Naive thymus-derived CD4-positive, alpha-beta T cell (primary cell): ENCODE measurements around the gene POLR2E. TPM values are rescaled to one million over a fixed set of nuclear protein-coding genes. Genes with fewer than 3 reads are reported as not detected.

Experiments used
- ATAC-seq: fragments of 150-1000 bp; cut with Tn5 transposase; 2 replicates; pipeline ENCODE4 v1.10.0; 2021; ENCODE audit warnings: mild to moderate bottlenecking, moderate library complexity
- CTCF ChIA-PET: fragments of 350-600 bp; sonication (Branson Sonifier 250); formaldehyde crosslinking; loops from one replicate; lab custom pipeline; 2021; ENCODE audit warnings: antibody characterized with exemption; lab: Charles Lee
- POLR2A ChIA-PET: fragments of 350-600 bp; sonication (Branson Sonifier 250); formaldehyde crosslinking; loops from one replicate; lab custom pipeline; 2021; ENCODE audit warnings: antibody characterized with exemption, inconsistent platforms; lab: Charles Lee
- DNase-seq, 9 donors: peaks; one replicate each; pipeline versions ENCODE4 v3.0.0 to v3.0.0-alpha.2; 2020 to 2022; ENCODE audit warnings: mixed read lengths in 1 of 9
- H3K27ac ChIP-seq: one replicate; pipeline ENCODE4 v1.7.0; 2013; ENCODE audit warnings: mild to moderate bottlenecking, low read depth, low read length, moderate library complexity
- H3K27me3 ChIP-seq, 2 donors: one replicate each; pipeline ENCODE4 v1.7.0; 2013; ENCODE audit warnings: low read length in 2 of 2, mild to moderate bottlenecking in 2 of 2, moderate library complexity in 2 of 2; ENCODE audit not compliant: control insufficient read depth in 2 of 2, insufficient read depth in 2 of 2
- H3K36me3 ChIP-seq, 3 experiments: 1 replicate in 2 of 3; 2 replicates in 1 of 3; pipeline ENCODE4 v1.7.0; 2013; ENCODE audit warnings: low read length in 3 of 3, mild to moderate bottlenecking in 3 of 3, moderate library complexity in 1 of 3; ENCODE audit not compliant: insufficient read depth in 3 of 3, control insufficient read depth in 2 of 3
- H3K4me1 ChIP-seq, 2 donors: one replicate each; pipeline ENCODE4 v1.7.0; 2013; ENCODE audit warnings: low read length in 2 of 2, mild to moderate bottlenecking in 2 of 2, moderate library complexity in 1 of 2; ENCODE audit not compliant: control insufficient read depth in 2 of 2, insufficient read depth in 2 of 2
- H3K4me3 ChIP-seq: 2 replicates; pipeline ENCODE4 v1.7.0; 2013; ENCODE audit warnings: mild to moderate bottlenecking, low read length
- H3K9me3 ChIP-seq, 3 experiments: 1 replicate in 2 of 3; 2 replicates in 1 of 3; pipeline ENCODE4 v1.7.0; 2013; ENCODE audit warnings: low read length in 3 of 3; ENCODE audit not compliant: control insufficient read depth in 2 of 3
- H3K27ac Mint-ChIP-seq, 9 donors: one replicate each; pipeline ENCODE4 v1.8.0; 2020 to 2022; ENCODE audit warnings: mixed read lengths in 9 of 9, mild to moderate bottlenecking in 8 of 9, moderate library complexity in 5 of 9, inconsistent platforms in 2 of 9
- H3K27me3 Mint-ChIP-seq, 5 donors: one replicate each; pipeline ENCODE4 v1.8.0; 2021 to 2022; ENCODE audit warnings: mixed read lengths in 5 of 5, mild to moderate bottlenecking in 1 of 5
- H3K36me3 Mint-ChIP-seq, 5 donors: one replicate each; pipeline ENCODE4 v1.8.0; 2020 to 2022; ENCODE audit warnings: mixed read lengths in 5 of 5, mild to moderate bottlenecking in 3 of 5, inconsistent platforms in 1 of 5
- H3K4me1 Mint-ChIP-seq, 7 donors: one replicate each; pipeline ENCODE4 v1.8.0; 2020 to 2022; ENCODE audit warnings: mixed read lengths in 7 of 7, mild to moderate bottlenecking in 3 of 7, inconsistent platforms in 1 of 7
- H3K4me3 Mint-ChIP-seq, 10 donors: one replicate each; pipeline ENCODE4 v1.8.0; 2020 to 2022; ENCODE audit warnings: mild to moderate bottlenecking in 10 of 10, mixed read lengths in 10 of 10, moderate library complexity in 6 of 10, inconsistent platforms in 2 of 10
- H3K9me3 Mint-ChIP-seq, 11 donors: one replicate each; pipeline ENCODE4 v1.8.0; 2020 to 2022; ENCODE audit warnings: mixed read lengths in 11 of 11, mild to moderate bottlenecking in 4 of 11, inconsistent platforms in 1 of 11, moderate library complexity in 1 of 11
- intact Hi-C, 2 donors: fragments of 100-400 bp; cut with micrococcal nuclease; formaldehyde crosslinking; loops; one replicate each; pipeline ENCODE4 v1.15.1; 2023
- polyA plus RNA-seq, 2 donors: library from polyadenylated mRNA; unstranded; fragments of 300-500 nt; fragmentation: Illumina TruSeq; gene quantifications; one replicate each; pipeline ENCODE4 v1.2.3, GENCODE V29; 2021
- total RNA-seq, 6 experiments: library from RNA in 5 of 6; stranded (reverse) in 5 of 6; gene quantifications; 1 replicate in 5 of 6; 2 replicates in 1 of 6; pipeline ENCODE4 v1.2.3 and lab custom pipeline; 2021 to 2026

POLR2E gene
- total and polyA plus RNA-seq, 7 experiments from 2014 or later: 75.3 to 179 (median 82.8) TPM

DNA sequence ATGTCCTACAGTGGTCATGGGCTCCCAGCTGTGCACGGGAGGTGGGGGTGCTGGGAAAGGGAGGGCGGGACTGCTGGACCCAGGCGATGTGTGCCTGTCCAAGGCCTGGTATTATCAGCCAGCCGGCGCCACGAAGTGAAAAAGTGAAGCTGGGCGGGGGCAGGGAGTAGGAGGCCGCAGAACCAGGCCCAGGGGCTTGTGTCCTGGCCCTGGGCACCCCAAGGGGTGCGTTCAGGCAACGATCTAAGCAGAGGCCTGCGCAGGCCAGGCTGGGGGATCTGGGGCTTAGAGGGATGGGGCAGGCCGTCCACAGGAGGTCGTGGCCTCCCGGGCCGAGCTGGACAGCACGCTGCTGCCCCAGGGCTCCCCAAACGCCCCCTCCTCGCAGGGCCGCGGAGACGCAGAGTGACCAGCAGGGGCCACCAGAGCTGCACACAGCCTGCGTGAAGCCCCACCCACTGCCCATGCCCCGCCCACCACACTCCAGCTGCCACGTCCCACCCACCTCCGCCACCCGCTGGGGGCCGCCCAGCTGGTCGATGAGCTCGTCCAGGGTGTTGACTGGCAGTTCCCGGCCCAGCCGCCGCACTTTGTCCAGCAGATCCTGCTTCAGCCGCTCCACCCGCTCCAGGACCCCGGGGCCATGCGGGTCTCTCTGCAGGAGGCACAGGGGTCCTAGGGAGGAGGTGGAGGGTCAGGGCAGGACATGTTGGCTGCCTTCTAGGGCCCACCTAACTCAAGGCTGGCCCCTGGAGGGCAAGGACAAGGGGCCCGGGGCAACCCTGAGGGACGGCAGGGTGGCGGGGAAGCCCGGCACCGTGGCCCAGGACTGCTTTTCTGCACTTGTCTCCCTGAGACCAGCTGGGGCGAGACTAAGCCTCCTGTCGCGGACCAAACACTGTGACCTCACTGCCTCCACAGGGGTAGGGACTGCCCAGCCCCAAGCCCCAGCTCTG, 18.1 kb upstream of the POLR2E start:
- Mint-ChIP-seq H3K27ac (peak overlapping the region in 3 of 9 donors; percentile 36 to 77 (median 74)), H3K36me3 (peaks cover 0 to under 1% (median 0%) of the 10 kb centered on the region in 5 donors)

DNA sequence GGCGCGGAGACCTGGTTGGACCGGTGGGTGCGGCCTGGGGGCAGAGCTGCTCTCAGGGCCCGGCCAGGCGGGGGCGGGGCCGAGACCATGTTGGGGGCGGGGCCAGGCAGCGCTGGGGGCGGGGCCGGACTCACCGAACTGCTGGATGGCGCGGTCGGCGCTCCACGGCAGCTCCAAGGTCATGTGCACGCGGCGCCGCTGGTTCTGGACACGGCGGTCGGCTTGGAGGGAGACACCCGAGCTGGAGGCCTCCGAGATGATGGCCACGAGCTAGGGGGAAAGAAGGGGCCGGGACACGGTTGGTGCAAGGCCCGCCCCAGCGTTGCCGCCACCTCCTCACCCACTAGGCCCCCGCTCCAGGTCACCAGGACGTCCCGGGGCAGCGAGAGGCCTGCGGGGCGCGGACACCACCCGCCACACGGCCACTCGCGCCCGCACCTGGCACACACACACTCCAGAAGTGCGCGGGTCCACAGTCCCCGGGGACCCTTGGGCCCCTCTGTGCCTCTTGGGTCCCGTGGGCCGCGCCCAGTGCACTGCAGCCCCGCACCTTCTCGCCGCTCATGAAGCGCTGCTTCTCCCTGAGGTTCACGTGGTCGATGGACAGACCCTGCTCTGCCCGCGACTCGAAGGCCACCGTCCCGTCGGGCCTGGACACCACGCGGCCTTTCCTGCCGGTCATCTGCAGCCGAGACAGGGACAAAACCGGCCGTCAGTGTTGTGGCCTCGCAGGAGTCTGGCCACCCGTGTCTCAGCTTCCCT, 17.3 kb upstream of the POLR2E start:
- H3K4me3 Mint-ChIP-seq: no peak overlapping the region
- H3K4me3 ChIP-seq: no peak overlapping the region
- H3K4me1 Mint-ChIP-seq: peaks cover 0 to 2% (median 0%) of the 10 kb centered on the region in 7 donors
- H3K27me3 ChIP-seq: no peaks in the 10 kb centered on the region
- H3K27ac ChIP-seq: peak overlapping the region; percentile 59
- no peak overlapping the region for H3K27ac Mint-ChIP-seq
- no peak for ATAC-seq
- CTCF ChIA-PET: interaction anchor here (0.8 to 4.4 kb wide), 3 partner anchors 75 to 92 kb away, joined by 3 to 37 read pairs (median 6); no protein-coding TSS in a partner anchor
- peaks cover 0 to 76% (median 12%) of the 10 kb centered on the region in 3 experiments for H3K36me3 ChIP-seq
- peaks cover 0 to 8% of the 10 kb centered on the region in 2 donors for H3K4me1 ChIP-seq
- intact Hi-C loops: loop anchor here (1.0 to 5.0 kb wide), 2 partner anchors 80 to 129 kb away; partner anchors contain the start of gene ATP5F1D (in 1 of the 2)
- no peak for DNase-seq
- no peaks in the 10 kb centered on the region for H3K36me3 Mint-ChIP-seq
- no peaks in the 10 kb centered on the region for H3K27me3 Mint-ChIP-seq
- POLR2A ChIA-PET: interaction anchor here (1.1 to 3.4 kb wide), 9 partner anchors 9 to 94 kb away, joined by 3 to 27 read pairs (median 3); partner anchors contain the start of gene SBNO2
- H3K9me3 Mint-ChIP-seq: no peaks in the 10 kb centered on the region
- H3K9me3 ChIP-seq: no peaks in the 10 kb centered on the region

More for the DNA sequence above, 18.1 kb upstream of the POLR2E start:
- intact Hi-C loops: loop anchor here (1.0 to 5.0 kb wide), 2 partner anchors 79 to 128 kb away; partner anchors contain the start of gene ATP5F1D (in 1 of the 2)
- peaks cover 0 to 79% (median 12%) of the 10 kb centered on the region in 3 experiments for H3K36me3 ChIP-seq
- CTCF ChIA-PET: interaction anchor here (0.8 to 4.4 kb wide), 11 partner anchors 11 to 131 kb away, joined by 3 to 37 read pairs (median 5); no protein-coding TSS in a partner anchor
- H3K9me3 ChIP-seq: no peaks in the 10 kb centered on the region
- peaks cover 0 to 2% (median 0%) of the 10 kb centered on the region in 7 donors for H3K4me1 Mint-ChIP-seq
- H3K27me3 Mint-ChIP-seq: no peaks in the 10 kb centered on the region
- H3K27me3 ChIP-seq: no peaks in the 10 kb centered on the region
- peak overlapping the region; percentile 59 for H3K27ac ChIP-seq
- ATAC-seq: peak; percentile 94
- peaks cover 0 to 8% of the 10 kb centered on the region in 2 donors for H3K4me1 ChIP-seq
- H3K4me3 ChIP-seq: no peak overlapping the region
- H3K4me3 Mint-ChIP-seq: no peak overlapping the region
- POLR2A ChIA-PET: interaction anchor here (0.6 to 3.4 kb wide), 16 partner anchors 10 to 156 kb away, joined by 3 to 27 read pairs (median 3); partner anchors contain the start of genes CIRBP and SBNO2
- DNase-seq: peak; percentile 73 to 86 (median 83)
- H3K9me3 Mint-ChIP-seq: no peaks in the 10 kb centered on the region

DNA sequence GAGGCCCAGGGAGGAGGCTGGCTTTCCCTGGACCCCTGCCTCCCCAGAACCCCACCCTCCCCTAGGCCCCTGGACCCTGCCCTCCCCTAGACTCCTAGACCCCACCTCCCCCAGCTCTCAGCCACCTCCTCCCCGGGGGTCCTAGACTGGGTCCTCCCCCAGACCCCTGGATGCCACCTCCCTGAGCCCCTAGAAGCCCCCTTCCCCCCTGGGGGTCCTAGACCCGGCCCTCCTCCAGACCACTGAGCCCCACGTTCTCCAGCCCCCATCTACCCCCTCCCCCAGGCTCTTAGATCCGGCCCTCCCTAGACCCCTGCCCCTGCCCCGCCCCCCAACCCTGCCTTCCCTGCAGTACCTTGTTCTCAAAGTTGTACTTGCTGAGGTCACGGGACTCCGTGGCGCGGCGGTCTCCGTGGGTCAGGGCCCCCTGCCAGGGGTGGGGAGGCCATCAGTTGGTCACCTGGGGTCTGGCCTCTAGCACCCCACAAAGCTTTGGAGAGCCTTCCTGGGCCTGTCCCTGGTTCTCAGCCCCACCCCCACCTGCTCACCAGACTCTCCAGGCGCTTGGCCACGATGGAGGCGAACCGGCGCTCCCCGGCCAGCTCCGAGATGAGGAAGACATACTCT, 16.6 kb upstream of the POLR2E start:
- Mint-ChIP-seq H3K27ac (no peak overlapping the region), H3K4me1 (peaks cover 0 to 3% (median 2%) of the 10 kb centered on the region in 7 donors), H3K4me3 (no peak overlapping the region), H3K27me3 (no peaks in the 10 kb centered on the region), H3K36me3 (peaks cover 0 to 1% (median 0%) of the 10 kb centered on the region in 5 donors), H3K9me3 (no peaks in the 10 kb centered on the region)
- Histone ChIP-seq H3K4me1 (peaks cover 0 to 8% of the 10 kb centered on the region in 2 donors), H3K9me3 (no peaks in the 10 kb centered on the region), H3K36me3 (peaks cover 0 to 76% (median 12%) of the 10 kb centered on the region in 3 experiments), H3K4me3 (no peak overlapping the region), H3K27ac (peak overlapping the region; percentile 33), H3K27me3 (no peaks in the 10 kb centered on the region)
- intact Hi-C loops: loop anchor here (5.0 kb wide), 1 partner anchor 81 kb away; no protein-coding TSS in a partner anchor
- no peak for ATAC-seq
- no peak for DNase-seq
- ChIA-PET CTCF (interaction anchor here (0.7 to 4.4 kb wide), 3 partner anchors 10 to 92 kb away, joined by 3 to 37 read pairs (median 6); no protein-coding TSS in a partner anchor), POLR2A (interaction anchor here (1.3 to 3.4 kb wide), 2 partner anchors 32 to 81 kb away, joined by 3 to 27 read pairs; no protein-coding TSS in a partner anchor)

DNA sequence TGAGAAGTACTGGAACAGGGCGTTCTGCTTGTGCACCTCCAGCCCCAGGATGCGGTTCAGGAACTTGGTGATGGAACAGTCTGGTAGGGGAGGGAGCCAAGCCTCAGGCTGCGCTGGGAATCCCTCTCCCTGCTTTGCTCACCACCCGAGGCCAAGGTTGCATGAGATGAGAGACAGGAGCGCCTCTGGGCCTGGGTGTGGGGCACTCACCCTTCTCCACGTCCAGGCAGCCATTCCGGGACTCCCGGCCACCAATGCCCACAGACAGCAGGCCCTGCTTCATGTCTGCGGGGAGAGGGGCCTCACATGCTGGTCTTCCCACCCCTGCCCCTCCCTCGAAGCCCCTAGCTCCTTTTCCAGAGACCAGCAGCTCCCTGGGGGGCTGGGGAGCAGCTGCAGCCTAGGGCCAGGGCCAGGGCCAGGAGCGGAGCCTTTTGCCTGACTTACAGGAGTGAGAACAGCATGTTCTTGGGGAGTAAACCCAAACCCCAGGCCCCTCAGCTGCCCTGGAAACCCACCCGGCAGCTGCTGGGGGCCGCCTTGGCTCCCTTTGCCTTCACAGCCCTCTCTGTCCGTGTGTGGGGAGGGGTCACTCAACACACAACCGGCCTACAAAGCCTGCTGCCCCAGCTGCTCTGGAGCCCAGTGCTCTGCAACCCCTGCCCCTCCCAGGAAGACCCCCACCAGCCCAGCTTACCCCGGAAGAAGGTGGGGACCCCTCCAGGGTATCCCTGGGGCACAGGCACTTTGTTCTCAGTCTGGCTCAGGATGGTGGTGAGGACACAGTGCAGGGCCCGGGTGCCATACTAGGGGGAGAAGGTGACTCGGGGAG, 15.8 kb upstream of the POLR2E start:
- Histone ChIP-seq H3K36me3 (peaks cover 0 to 76% (median 12%) of the 10 kb centered on the region in 3 experiments), H3K4me1 (peaks cover 0 to 8% of the 10 kb centered on the region in 2 donors), H3K9me3 (no peaks in the 10 kb centered on the region), H3K27ac (peak overlapping the region; percentile 33), H3K27me3 (no peaks in the 10 kb centered on the region), H3K4me3 (no peak overlapping the region)
- ATAC-seq (no peak), DNase-seq (no peak)
- no peak overlapping the region for H3K4me3 Mint-ChIP-seq
- CTCF ChIA-PET: interaction anchor here (0.7 to 4.4 kb wide), 2 partner anchors 9 to 82 kb away, joined by 3 to 37 read pairs; no protein-coding TSS in a partner anchor
- no peaks in the 10 kb centered on the region for H3K27me3 Mint-ChIP-seq
- no peaks in the 10 kb centered on the region for H3K9me3 Mint-ChIP-seq
- H3K27ac Mint-ChIP-seq: peak overlapping the region in 1 of 9 donors; percentile 52
- POLR2A ChIA-PET: interaction anchor here (0.8 to 1.3 kb wide), 2 partner anchors 31 to 83 kb away, joined by 3 read pairs; no protein-coding TSS in a partner anchor
- peaks cover 0 to 3% (median 0%) of the 10 kb centered on the region in 5 donors for H3K36me3 Mint-ChIP-seq
- intact Hi-C loops: loop anchor here (5.0 kb wide), 1 partner anchor 81 kb away; no protein-coding TSS in a partner anchor
- H3K4me1 Mint-ChIP-seq: peaks cover 0 to 6% (median 2%) of the 10 kb centered on the region in 7 donors
